Endodermal cell (in vitro differentiated cells): ENCODE results near the gene LIN9. TPM values are rescaled to one million over a fixed set of nuclear protein-coding genes. Genes with fewer than 3 reads are reported as not detected.
"Not testable (repeated sequence)": the region's sequence is repeated elsewhere in the genome, so short reads cannot be mapped to it uniquely, and the experiment has no call there.

Experiments used
- DNase-seq: peaks from one replicate; pipeline ENCODE4 v3.0.0-alpha.2; 2017
- H3K27ac ChIP-seq: 2 replicates; pipeline ENCODE4 v1.5.1; 2013; ENCODE audit warnings: mild to moderate bottlenecking, low read depth, low read length, moderate library complexity
- H3K27me3 ChIP-seq: 2 replicates; pipeline ENCODE4 v1.6.1; 2013; ENCODE audit warnings: mild to moderate bottlenecking, low read length, moderate library complexity; ENCODE audit not compliant: insufficient read depth, control insufficient read depth, poor library complexity, severe bottlenecking
- H3K36me3 ChIP-seq: 2 replicates; pipeline ENCODE4 v1.7.0; 2013; ENCODE audit warnings: mild to moderate bottlenecking, low read length, moderate library complexity; ENCODE audit not compliant: control insufficient read depth, insufficient read depth
- H3K4me1 ChIP-seq: one replicate; pipeline ENCODE4 v1.7.0; 2013; ENCODE audit warnings: low read length; ENCODE audit not compliant: control insufficient read depth, insufficient read depth
- H3K4me3 ChIP-seq: 2 replicates; pipeline ENCODE4 v1.5.1; 2013; ENCODE audit warnings: mild to moderate bottlenecking, low read length, moderate library complexity
- H3K9ac ChIP-seq: 2 replicates; pipeline ENCODE4 v1.6.1; 2013; ENCODE audit warnings: mild to moderate bottlenecking, low read length, moderate library complexity; ENCODE audit not compliant: poor library complexity, severe bottlenecking; ENCODE audit errors: extremely low read depth
- H3K9me3 ChIP-seq: 2 replicates; pipeline ENCODE4 v1.6.1; 2013; ENCODE audit warnings: mild to moderate bottlenecking, low read length, moderate library complexity; ENCODE audit not compliant: control insufficient read depth
- H3K27ac Mint-ChIP-seq: 2 replicates; pipeline ENCODE4 v1.8.0; 2020; ENCODE audit warnings: mixed read lengths
- H3K27me3 Mint-ChIP-seq: 2 replicates; pipeline ENCODE4 v1.8.0; 2021; ENCODE audit warnings: mild to moderate bottlenecking, mixed read lengths; ENCODE audit not compliant: insufficient read depth
- H3K36me3 Mint-ChIP-seq: 2 replicates; pipeline ENCODE4 v1.8.0; 2020; ENCODE audit warnings: low read depth, mixed read lengths
- H3K4me1 Mint-ChIP-seq: 2 replicates; pipeline ENCODE4 v1.8.0; 2020; ENCODE audit warnings: mixed read lengths
- H3K4me3 Mint-ChIP-seq: 2 replicates; pipeline ENCODE4 v1.8.0; 2020; ENCODE audit warnings: mild to moderate bottlenecking, moderate library complexity, mixed read lengths
- H3K9me3 Mint-ChIP-seq: 2 replicates; pipeline ENCODE4 v1.8.0; 2020; ENCODE audit warnings: mild to moderate bottlenecking, mixed read lengths
- CTCF ChIP-seq: fragments of 200-600 bp; sonication (generic); conservative IDR thresholded peaks from 2 replicates; pipeline ENCODE4 v1.5.0; 2021; ENCODE audit warnings: antibody characterized with exemption, mild to moderate bottlenecking
- WGBS, 2 experiments: methylation state at CpG; one replicate each; pipeline versions ENCODE4 v1.1.5 to v1.1.7; 2013; ENCODE audit warnings: missing lambda C conversion rate in 2 of 2, mixed read lengths in 1 of 2; ENCODE audit not compliant: insufficient coverage in 1 of 2, insufficient read length in 1 of 2; 5-methylcytosine and 5-hydroxymethylcytosine counted together
- total RNA-seq, 2 donors: library from RNA; stranded (reverse); fragmentation: NEBNext Ultra II Directional in 1 of 2; extraction: Animal tissue kit (Norgen Biotek cat#: 25700) in 1 of 2; gene quantifications; 2 replicates in 1 of 2; 3 replicates in 1 of 2; pipeline ENCODE4 v1.2.1, GENCODE V29; 2021

Gene LIN9
- total RNA-seq, 2 donors from 2014 or later: 9.9 to 11.3 TPM

GRCh38 chr1:226261818-226262217, 47.1 kb downstream of the LIN9 start:
- Mint-ChIP-seq H3K9me3 (peaks cover 33% of the 10 kb centered on the region), H3K27me3 (no peaks in the 10 kb centered on the region), H3K27ac (no peak overlapping the region), H3K4me3 (no peak overlapping the region), H3K4me1 (no peaks in the 10 kb centered on the region), H3K36me3 (peaks cover 64% of the 10 kb centered on the region)
- no peak for DNase-seq
- H3K36me3 ChIP-seq: peaks cover 53% of the 10 kb centered on the region
- WGBS, 2 experiments: 86 to 97% methylated on average over 1 of the region's 1 CpG
- no peaks in the 10 kb centered on the region for H3K27me3 ChIP-seq
- no peak overlapping the region for H3K27ac ChIP-seq
- no peak overlapping the region for H3K4me3 ChIP-seq
- H3K9ac ChIP-seq: no peak overlapping the region
- no peaks in the 10 kb centered on the region for H3K4me1 ChIP-seq
- TF ChIP-seq CTCF: no peak
- peaks cover 38% of the 10 kb centered on the region for H3K9me3 ChIP-seq

GRCh38 chr1:226255380-226255779, 53.6 kb downstream of the LIN9 start:
- Histone ChIP-seq H3K27me3 (no peaks in the 10 kb centered on the region), H3K9me3 (peaks cover 14% of the 10 kb centered on the region), H3K4me1 (no peaks in the 10 kb centered on the region), H3K36me3 (peaks cover 15% of the 10 kb centered on the region), H3K9ac (no peak overlapping the region), H3K4me3 (no peak overlapping the region), H3K27ac (no peak overlapping the region)
- Mint-ChIP-seq H3K27me3 (no peaks in the 10 kb centered on the region), H3K4me3 (no peak overlapping the region), H3K27ac (no peak overlapping the region), H3K9me3 (peaks cover 14% of the 10 kb centered on the region), H3K36me3 (peaks cover 40% of the 10 kb centered on the region), H3K4me1 (no peaks in the 10 kb centered on the region)
- 98 to 100% methylated on average over 1 to 2 of the region's 3 CpGs for WGBS, 2 experiments
- no peak for DNase-seq
- no peak for TF ChIP-seq CTCF

GRCh38 chr1:226253933-226254332, 55.0 kb downstream of the LIN9 start:
- no peaks in the 10 kb centered on the region for H3K4me1 ChIP-seq
- peaks cover 2% of the 10 kb centered on the region for H3K9me3 Mint-ChIP-seq
- H3K9ac ChIP-seq: no peak overlapping the region
- H3K27ac ChIP-seq: no peak overlapping the region
- H3K36me3 Mint-ChIP-seq: peaks cover 33% of the 10 kb centered on the region
- H3K27ac Mint-ChIP-seq: no peak overlapping the region
- no peaks in the 10 kb centered on the region for H3K27me3 ChIP-seq
- H3K4me1 Mint-ChIP-seq: no peaks in the 10 kb centered on the region
- H3K4me3 ChIP-seq: no peak overlapping the region
- DNase-seq: no peak
- H3K9me3 ChIP-seq: peaks cover 1% of the 10 kb centered on the region
- no peak for TF ChIP-seq CTCF
- WGBS, 2 experiments: 92 to 100% methylated on average over 3 to 4 of the region's 4 CpGs
- H3K4me3 Mint-ChIP-seq: no peak overlapping the region
- H3K36me3 ChIP-seq: peaks cover 13% of the 10 kb centered on the region
- H3K27me3 Mint-ChIP-seq: no peaks in the 10 kb centered on the region

GRCh38 chr1:226252841-226253240, 56.1 kb downstream of the LIN9 start:
- not testable (repeated sequence) for H3K4me3 ChIP-seq, H3K4me1 Mint-ChIP-seq, H3K27me3 Mint-ChIP-seq, H3K9me3 ChIP-seq, H3K27ac ChIP-seq, H3K4me3 Mint-ChIP-seq, H3K9ac ChIP-seq, H3K27ac Mint-ChIP-seq, H3K9me3 Mint-ChIP-seq, H3K4me1 ChIP-seq, DNase-seq, H3K27me3 ChIP-seq
- WGBS, 2 experiments: 97 to 98% methylated on average over 5 to 7 of the region's 7 CpGs
- peaks cover 18% of the 10 kb centered on the region for H3K36me3 ChIP-seq
- peaks cover 34% of the 10 kb centered on the region for H3K36me3 Mint-ChIP-seq
